Endothelial cell of umbilical vein (primary cell): ENCODE measurements around the gene ATP13A4. TPM values are rescaled to one million over a fixed set of nuclear protein-coding genes. Genes with fewer than 3 reads are reported as not detected.

Source experiments
- BruUV-seq: library from RNA; stranded (reverse); fragments of 400-500 nt; replicated peaks from 2 replicates; lab custom pipeline; 2021; lab: Mats Ljungman, UMichigan
- CTCF ChIA-PET: fragments of 300-600, 350-600 bp; sonication (Branson Sonifier 250); formaldehyde crosslinking; loops from one replicate; lab custom pipeline; 2021; ENCODE audit warnings: antibody characterized with exemption, inconsistent platforms; lab: Charles Lee
- POLR2A ChIA-PET: fragments of 300-600, 350-600 bp; sonication (Branson Sonifier 250); formaldehyde crosslinking; loops from one replicate; lab custom pipeline; 2021; ENCODE audit warnings: antibody characterized with exemption, inconsistent platforms; lab: Charles Lee
- DNase-seq: peaks from one replicate; pipeline ENCODE4 v3.0.0-alpha.2; 2011; ENCODE audit warnings: low read depth, low spot score
- FAIRE-seq: peaks from 2 replicates; lab custom pipeline; 2011; peaks lifted over from hg19 to GRCh38; lab: Jason Lieb, UNC
- H2AFZ ChIP-seq: 2 replicates; pipeline ENCODE4 v1.6.0; 2012; ENCODE audit warnings: low read depth, low read length, control low read depth, inconsistent platforms
- H3K27ac ChIP-seq: 2 replicates; pipeline ENCODE4 v1.5.1; 2011; ENCODE audit warnings: low read depth, mild to moderate bottlenecking, control low read depth, low read length, moderate library complexity; ENCODE audit not compliant: insufficient read depth
- H3K27me3 ChIP-seq, 2 experiments: 2 replicates each; pipeline versions ENCODE4 v1.6.0 to v1.6.1; 2011; ENCODE audit warnings: low read length in 2 of 2, mixed read lengths in 1 of 2; ENCODE audit not compliant: control insufficient read depth in 2 of 2, insufficient read depth in 2 of 2
- H3K36me3 ChIP-seq, 2 experiments: 2 replicates in 1 of 2; 3 replicates in 1 of 2; pipeline ENCODE4 v1.5.1; 2011; ENCODE audit warnings: low read length in 2 of 2, mild to moderate bottlenecking in 1 of 2, moderate library complexity in 1 of 2; ENCODE audit not compliant: control insufficient read depth in 2 of 2, insufficient read depth in 2 of 2; ENCODE audit errors: extremely low read depth in 1 of 2
- H3K4me1 ChIP-seq: 3 replicates; pipeline ENCODE4 v1.5.1; 2011; ENCODE audit warnings: mild to moderate bottlenecking, low read length; ENCODE audit not compliant: control insufficient read depth, insufficient read depth; ENCODE audit errors: extremely low read depth
- H3K4me2 ChIP-seq: 2 replicates; pipeline ENCODE4 v1.6.1; 2011; ENCODE audit warnings: low read length, control low read depth, mixed read lengths; ENCODE audit not compliant: insufficient read depth
- H3K4me3 ChIP-seq, 3 experiments: fragments of 200-600 bp in 1 of 3; sonication (generic), shearing (Covaris generic) in 1 of 3; replicated peaks in 1 of 3; 2 replicates each; pipeline ENCODE4 v1.5.1; 2011 to 2016; ENCODE audit warnings: control low read depth in 3 of 3, low read length in 3 of 3, mild to moderate bottlenecking in 2 of 3, inconsistent platforms in 1 of 3, low read depth in 1 of 3, moderate library complexity in 1 of 3; ENCODE audit not compliant: insufficient read depth in 1 of 3
- H3K79me2 ChIP-seq: 2 replicates; pipeline ENCODE4 v1.6.0; 2012; ENCODE audit warnings: low read length, inconsistent platforms; ENCODE audit not compliant: control insufficient read depth, insufficient read depth
- H3K9ac ChIP-seq: replicated peaks from 2 replicates; pipeline ENCODE3; 2011; ENCODE audit warnings: low read length, control low read depth; ENCODE audit not compliant: insufficient read depth; ENCODE audit errors: extremely low read depth
- H3K9me1 ChIP-seq: replicated peaks from 3 replicates; pipeline ENCODE4 v1.6.0; 2011; ENCODE audit warnings: mild to moderate bottlenecking, low read length; ENCODE audit not compliant: control insufficient read depth, insufficient read depth; ENCODE audit errors: extremely low read depth
- H3K9me3 ChIP-seq: replicated peaks from 2 replicates; pipeline ENCODE4 v1.5.1; 2012; ENCODE audit warnings: low read length, inconsistent platforms; ENCODE audit not compliant: control insufficient read depth, insufficient read depth
- H4K20me1 ChIP-seq: replicated peaks from 2 replicates; pipeline ENCODE3; 2011; ENCODE audit warnings: mild to moderate bottlenecking, low read length; ENCODE audit not compliant: control insufficient read depth, insufficient read depth; ENCODE audit errors: extremely low read depth
- CTCF ChIP-seq, 2 donors: IDR thresholded peaks; 1 replicate in 1 of 2; 2 replicates in 1 of 2; pipeline ENCODE4 v1.5.1; 2011; ENCODE audit warnings: low read length in 2 of 2, mild to moderate bottlenecking in 2 of 2, moderate library complexity in 2 of 2, control low read depth in 1 of 2, inconsistent platforms in 1 of 2, low read depth in 1 of 2; ENCODE audit not compliant: insufficient read depth in 1 of 2; ENCODE audit errors: extremely low read depth in 1 of 2
- EZH2 ChIP-seq: IDR thresholded peaks from 2 replicates; pipeline ENCODE4 v1.6.1; 2012; ENCODE audit warnings: borderline replicate concordance, low read depth, mild to moderate bottlenecking, moderate library complexity, low read length, inconsistent platforms; ENCODE audit not compliant: severe bottlenecking
- FOS ChIP-seq: IDR thresholded peaks from 2 replicates; pipeline ENCODE4 v1.6.1; 2011; ENCODE audit warnings: mild to moderate bottlenecking, low read length, moderate library complexity, borderline replicate concordance; ENCODE audit not compliant: insufficient read depth
- GATA2 ChIP-seq: IDR thresholded peaks from 2 replicates; pipeline ENCODE4 v1.7.0; 2011; ENCODE audit warnings: low read depth, mild to moderate bottlenecking, moderate library complexity, mixed read lengths, low read length; ENCODE audit not compliant: insufficient read length, insufficient read depth
- JUN ChIP-seq: IDR thresholded peaks from 2 replicates; pipeline ENCODE4 v1.6.1; 2011; ENCODE audit warnings: borderline replicate concordance, low read depth; ENCODE audit not compliant: insufficient read length, insufficient read depth
- MYC ChIP-seq: IDR thresholded peaks from one replicate; pipeline ENCODE4 v1.6.1; 2011; ENCODE audit warnings: mild to moderate bottlenecking, low read depth, low read length
- POLR2A ChIP-seq: IDR thresholded peaks from 2 replicates; pipeline ENCODE4 v1.6.1; 2012; ENCODE audit warnings: low read depth, mild to moderate bottlenecking, control low read depth, low read length
- dilution Hi-C: fragments of 300-500 bp; cut with MboI; formaldehyde crosslinking; loops from one replicate; pipeline ENCODE4 v1.15.0; 2019; ENCODE audit warnings: low sequenced_read_pairs; ENCODE audit not compliant: extremely low pct_ligation_motif_present
- intact Hi-C: fragments of 100-400 bp; cut with micrococcal nuclease; formaldehyde crosslinking; loops from one replicate; pipeline ENCODE4 v1.10.0; 2022
- polyA plus RNA-seq, 4 experiments: library from polyadenylated mRNA; depleted of rRNA in 3 of 4; stranded (reverse) in 3 of 4; unstranded in 1 of 4; fragments of >200 nt; gene quantifications; 2 replicates each; pipeline versions ENCODE4 v1.2.1 to v1.2.3, GENCODE V29; 2011 to 2012; ENCODE audit warnings: missing spikeins in 1 of 4
- total RNA-seq: library from RNA; stranded (reverse); gene quantifications from 2 replicates; pipeline ENCODE4 v1.2.3, GENCODE V29; 2021

ATP13A4 gene
- total and polyA plus RNA-seq, 2 donors (not counting 3 experiments of a cell fraction or from before 2014, with no cell fraction given) = not detected

GRCh38 chr3:193498215-193498614 lies 56.5 kb downstream of the ATP13A4 start:
- H3K27ac ChIP-seq = no peak overlapping the region
- no peaks in the 10 kb centered on the region for H3K9me1 ChIP-seq
- H3K27me3 ChIP-seq = peaks cover 0 to 4% of the 10 kb centered on the region in 2 experiments
- ChIA-PET CTCF (interaction anchor here (1.2 kb wide), 1 partner anchor 13 kb away, joined by 3 read pairs; no protein-coding TSS in a partner anchor), POLR2A (no interaction called here)
- no peak for TF ChIP-seq JUN
- H3K9me3 ChIP-seq = no peaks in the 10 kb centered on the region
- no peak overlapping the region for H3K4me3 ChIP-seq
- no peaks in the 10 kb centered on the region for H3K79me2 ChIP-seq
- H2AFZ ChIP-seq = no peak overlapping the region
- intact Hi-C loops = no loop called here
- no peak overlapping the region for H3K9ac ChIP-seq
- no peaks in the 10 kb centered on the region for H3K4me1 ChIP-seq
- no peak overlapping the region for H3K4me2 ChIP-seq
- DNase-seq (no peak), FAIRE-seq (no peak)
- dilution Hi-C loops = no loop called here
- no peaks in the 10 kb centered on the region for H4K20me1 ChIP-seq
- BruUV-seq = no TSS peak
- no peaks in the 10 kb centered on the region for H3K36me3 ChIP-seq

DNA sequence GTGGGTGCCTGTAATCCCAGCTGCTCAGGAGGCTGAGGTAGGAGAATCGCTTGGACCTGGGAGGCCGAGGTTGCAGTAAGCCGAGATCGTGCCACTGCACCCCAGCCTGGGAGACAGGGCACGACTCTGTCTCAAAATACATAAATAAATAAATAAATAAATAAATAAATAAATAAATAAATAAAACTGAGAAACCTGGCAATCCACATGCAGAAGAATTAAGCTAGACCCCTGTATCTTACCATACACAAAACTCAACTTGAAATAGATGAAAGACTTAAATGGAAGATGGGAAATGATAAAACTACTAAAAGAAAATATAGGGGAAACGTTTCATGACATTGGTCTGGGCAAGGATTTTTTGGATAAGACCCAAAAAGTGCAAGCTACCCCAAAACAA lies 58.0 kb downstream of the ATP13A4 start:
- CTCF ChIA-PET = no interaction called here
- DNase-seq (no peak), FAIRE-seq (no peak)
- POLR2A ChIA-PET = no interaction called here
- Histone ChIP-seq H3K79me2 (no peaks in the 10 kb centered on the region), H4K20me1 (no peaks in the 10 kb centered on the region), H2AFZ (no peak overlapping the region), H3K27ac (no peak overlapping the region), H3K4me2 (no peak overlapping the region), H3K27me3 (peaks cover under 1 to 4% of the 10 kb centered on the region in 2 experiments), H3K9me1 (no peaks in the 10 kb centered on the region), H3K4me1 (no peaks in the 10 kb centered on the region), H3K9ac (no peak overlapping the region), H3K9me3 (no peaks in the 10 kb centered on the region), H3K4me3 (no peak overlapping the region), H3K36me3 (no peaks in the 10 kb centered on the region)
- dilution Hi-C loops (no loop called here), intact Hi-C loops (no loop called here)
- no TSS peak for BruUV-seq
- no peak for TF ChIP-seq EZH2
- no peak for TF ChIP-seq CTCF (IDR thresholded peaks at IDR 0.05; ENCODE audit: extremely low read depth in 1 of 2, insufficient read depth in 1 of 2, low read depth in 1 of 2, low read length in 2 of 2)
- no peak for TF ChIP-seq MYC
- TF ChIP-seq FOS = no peak
- TF ChIP-seq POLR2A = no peak
- TF ChIP-seq JUN = no peak
- no peak for TF ChIP-seq GATA2
